Body of pancreas (tissue), 4 donors: Measurements from ENCODE around the gene MB21D2.

Experiments used
- POLR2A ChIP-seq, 3 donors: fragments of 450-650 bp; IDR thresholded peaks; one replicate each; pipeline ENCODE4 v1.6.1; 2016; ENCODE audit warnings: antibody characterized with exemption in 3 of 3, mild to moderate bottlenecking in 2 of 3
- TF ChIP-seq, protein P1 (sequence below), 7 experiments: fragments of 450-650 bp in 4 of 7; fragments of 200-600 bp in 3 of 7; sonication (generic) in 3 of 7; IDR thresholded peaks; one replicate each; pipeline ENCODE4 v1.5.1; 2016 to 2019; ENCODE audit warnings: antibody characterized with exemption in 7 of 7

DNA sequence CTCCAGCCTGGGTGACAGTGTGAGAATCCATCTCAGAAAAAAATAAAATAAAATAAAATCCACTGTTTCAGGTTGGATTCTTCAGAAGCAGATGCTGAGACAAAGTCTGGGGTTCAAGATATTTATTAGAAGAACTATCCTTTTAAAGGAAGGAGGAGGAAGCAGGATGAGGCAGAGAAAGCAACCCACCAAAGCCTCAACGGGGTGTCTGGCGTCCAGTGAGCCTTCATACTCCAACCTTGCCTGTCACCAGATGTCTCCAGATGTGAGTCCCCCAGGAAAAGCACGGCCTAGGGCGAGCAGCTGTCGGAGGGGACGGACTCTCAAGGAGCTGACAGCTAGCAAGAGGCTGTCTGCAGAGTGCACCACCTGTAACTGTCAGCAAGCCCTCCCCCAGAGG is 37.3 kb downstream of the MB21D2 start:
- TF ChIP-seq POLR2A (IDR thresholded peaks at IDR 0.05), result no peak
- TF ChIP-seq, protein P1, sequence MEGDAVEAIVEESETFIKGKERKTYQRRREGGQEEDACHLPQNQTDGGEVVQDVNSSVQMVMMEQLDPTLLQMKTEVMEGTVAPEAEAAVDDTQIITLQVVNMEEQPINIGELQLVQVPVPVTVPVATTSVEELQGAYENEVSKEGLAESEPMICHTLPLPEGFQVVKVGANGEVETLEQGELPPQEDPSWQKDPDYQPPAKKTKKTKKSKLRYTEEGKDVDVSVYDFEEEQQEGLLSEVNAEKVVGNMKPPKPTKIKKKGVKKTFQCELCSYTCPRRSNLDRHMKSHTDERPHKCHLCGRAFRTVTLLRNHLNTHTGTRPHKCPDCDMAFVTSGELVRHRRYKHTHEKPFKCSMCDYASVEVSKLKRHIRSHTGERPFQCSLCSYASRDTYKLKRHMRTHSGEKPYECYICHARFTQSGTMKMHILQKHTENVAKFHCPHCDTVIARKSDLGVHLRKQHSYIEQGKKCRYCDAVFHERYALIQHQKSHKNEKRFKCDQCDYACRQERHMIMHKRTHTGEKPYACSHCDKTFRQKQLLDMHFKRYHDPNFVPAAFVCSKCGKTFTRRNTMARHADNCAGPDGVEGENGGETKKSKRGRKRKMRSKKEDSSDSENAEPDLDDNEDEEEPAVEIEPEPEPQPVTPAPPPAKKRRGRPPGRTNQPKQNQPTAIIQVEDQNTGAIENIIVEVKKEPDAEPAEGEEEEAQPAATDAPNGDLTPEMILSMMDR (IDR thresholded peaks at IDR 0.05), result no peak
